ENCODE data around the gene ZC3H10.

ZC3H10 gene

DNA sequence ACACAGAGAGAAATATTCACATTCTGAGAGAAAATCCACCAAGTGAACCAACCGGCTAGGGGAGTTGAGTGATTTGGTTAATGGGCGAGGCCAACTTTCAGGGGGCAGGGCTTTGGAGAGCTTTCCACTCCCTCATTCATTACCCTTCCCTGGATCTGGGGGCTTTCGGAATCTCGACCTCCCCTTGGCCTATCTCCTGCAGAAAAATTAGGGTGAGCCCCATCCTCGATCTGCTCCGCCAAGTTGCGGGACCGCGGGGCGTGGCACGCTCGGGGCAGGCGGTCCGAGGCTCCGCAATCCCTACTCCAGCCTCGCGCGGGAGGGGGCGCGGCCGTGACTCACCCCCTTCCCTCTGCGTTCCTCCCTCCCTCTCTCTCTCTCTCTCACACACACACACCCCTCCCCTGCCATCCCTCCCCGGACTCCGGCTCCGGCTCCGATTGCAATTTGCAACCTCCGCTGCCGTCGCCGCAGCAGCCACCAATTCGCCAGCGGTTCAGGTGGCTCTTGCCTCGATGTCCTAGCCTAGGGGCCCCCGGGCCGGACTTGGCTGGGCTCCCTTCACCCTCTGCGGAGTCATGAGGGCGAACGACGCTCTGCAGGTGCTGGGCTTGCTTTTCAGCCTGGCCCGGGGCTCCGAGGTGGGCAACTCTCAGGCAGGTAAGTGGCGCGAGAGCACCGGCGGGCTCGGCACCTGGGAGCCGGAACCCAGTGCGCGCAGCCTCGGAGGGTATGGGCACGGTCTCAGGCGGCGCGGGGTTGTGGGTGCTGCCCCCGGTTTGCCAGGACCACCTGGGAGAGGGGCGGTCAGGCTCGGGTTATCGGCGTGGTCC is 38.1 kb upstream of the ZC3H10 start, which contains the start of gene ERBB3:
TSS of gene ERBB3 (plus strand) at position 443 of the 833 bp plus-strand sequence. CDS start at position 579, 136 bp downstream.
- peak; percentile 82 for DNase-seq (ENCODE audit: low read depth)
- TF ChIP-seq, protein P1, sequence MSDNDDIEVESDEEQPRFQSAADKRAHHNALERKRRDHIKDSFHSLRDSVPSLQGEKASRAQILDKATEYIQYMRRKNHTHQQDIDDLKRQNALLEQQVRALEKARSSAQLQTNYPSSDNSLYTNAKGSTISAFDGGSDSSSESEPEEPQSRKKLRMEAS (IDR thresholded peaks at IDR 0.05; ENCODE audit: low read depth, low read length), result no peak
- TF ChIP-seq MYC (IDR thresholded peaks at IDR 0.05; ENCODE audit: low read depth, low read length) (no peak), POLR2A (IDR thresholded peaks at IDR 0.05; ENCODE audit: extremely low read depth, insufficient read length) (no peak)
- TF ChIP-seq, protein P2, sequence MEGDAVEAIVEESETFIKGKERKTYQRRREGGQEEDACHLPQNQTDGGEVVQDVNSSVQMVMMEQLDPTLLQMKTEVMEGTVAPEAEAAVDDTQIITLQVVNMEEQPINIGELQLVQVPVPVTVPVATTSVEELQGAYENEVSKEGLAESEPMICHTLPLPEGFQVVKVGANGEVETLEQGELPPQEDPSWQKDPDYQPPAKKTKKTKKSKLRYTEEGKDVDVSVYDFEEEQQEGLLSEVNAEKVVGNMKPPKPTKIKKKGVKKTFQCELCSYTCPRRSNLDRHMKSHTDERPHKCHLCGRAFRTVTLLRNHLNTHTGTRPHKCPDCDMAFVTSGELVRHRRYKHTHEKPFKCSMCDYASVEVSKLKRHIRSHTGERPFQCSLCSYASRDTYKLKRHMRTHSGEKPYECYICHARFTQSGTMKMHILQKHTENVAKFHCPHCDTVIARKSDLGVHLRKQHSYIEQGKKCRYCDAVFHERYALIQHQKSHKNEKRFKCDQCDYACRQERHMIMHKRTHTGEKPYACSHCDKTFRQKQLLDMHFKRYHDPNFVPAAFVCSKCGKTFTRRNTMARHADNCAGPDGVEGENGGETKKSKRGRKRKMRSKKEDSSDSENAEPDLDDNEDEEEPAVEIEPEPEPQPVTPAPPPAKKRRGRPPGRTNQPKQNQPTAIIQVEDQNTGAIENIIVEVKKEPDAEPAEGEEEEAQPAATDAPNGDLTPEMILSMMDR (IDR thresholded peaks at IDR 0.05; ENCODE audit: low read depth, low read length), result no peak
- H3K4me3 ChIP-seq (ENCODE audit: low read depth, low read length), result peak within 1 kb of the TSS; percentile 57

DNA sequence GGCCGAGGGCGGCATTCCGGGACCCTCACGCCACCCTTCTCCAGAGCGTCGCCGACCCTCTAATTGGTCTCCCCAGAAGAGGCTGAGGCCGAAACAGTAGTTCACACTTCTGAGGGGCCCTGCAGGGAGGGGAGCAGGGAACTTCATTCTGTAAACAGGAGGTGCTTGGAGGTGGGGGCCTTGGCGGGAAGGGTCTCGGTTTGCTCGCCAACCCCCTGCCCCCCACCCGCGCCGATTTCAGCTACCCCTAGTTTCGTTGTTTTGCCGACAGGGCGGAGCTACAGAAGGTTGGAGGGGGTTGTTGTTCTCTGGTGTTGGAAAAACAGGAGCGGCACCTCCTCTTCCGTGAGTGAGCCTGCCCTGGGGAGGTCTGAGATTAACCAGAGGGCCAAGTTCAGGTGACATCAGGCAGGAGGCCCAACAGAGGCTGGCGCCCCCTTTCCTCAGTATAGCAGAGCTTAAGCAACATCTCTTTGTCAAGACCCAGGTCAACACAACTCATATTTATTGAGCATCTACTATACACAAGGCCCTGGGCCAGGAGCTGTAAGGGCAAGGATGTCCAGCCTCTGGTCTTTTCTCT is 37.4 kb upstream of the ZC3H10 start:
- TF ChIP-seq POLR2A (IDR thresholded peaks at IDR 0.05; ENCODE audit: extremely low read depth, insufficient read length) (no peak), MYC (IDR thresholded peaks at IDR 0.05; ENCODE audit: low read depth, low read length) (no peak)
- TF ChIP-seq, protein P1 (IDR thresholded peaks at IDR 0.05; ENCODE audit: low read depth, low read length), result no peak
- TF ChIP-seq, protein P2 (IDR thresholded peaks at IDR 0.05; ENCODE audit: low read depth, low read length), result no peak
- DNase-seq (ENCODE audit: low read depth), result no peak
- no peak overlapping the region for H3K4me3 ChIP-seq (ENCODE audit: low read depth, low read length)

DNA sequence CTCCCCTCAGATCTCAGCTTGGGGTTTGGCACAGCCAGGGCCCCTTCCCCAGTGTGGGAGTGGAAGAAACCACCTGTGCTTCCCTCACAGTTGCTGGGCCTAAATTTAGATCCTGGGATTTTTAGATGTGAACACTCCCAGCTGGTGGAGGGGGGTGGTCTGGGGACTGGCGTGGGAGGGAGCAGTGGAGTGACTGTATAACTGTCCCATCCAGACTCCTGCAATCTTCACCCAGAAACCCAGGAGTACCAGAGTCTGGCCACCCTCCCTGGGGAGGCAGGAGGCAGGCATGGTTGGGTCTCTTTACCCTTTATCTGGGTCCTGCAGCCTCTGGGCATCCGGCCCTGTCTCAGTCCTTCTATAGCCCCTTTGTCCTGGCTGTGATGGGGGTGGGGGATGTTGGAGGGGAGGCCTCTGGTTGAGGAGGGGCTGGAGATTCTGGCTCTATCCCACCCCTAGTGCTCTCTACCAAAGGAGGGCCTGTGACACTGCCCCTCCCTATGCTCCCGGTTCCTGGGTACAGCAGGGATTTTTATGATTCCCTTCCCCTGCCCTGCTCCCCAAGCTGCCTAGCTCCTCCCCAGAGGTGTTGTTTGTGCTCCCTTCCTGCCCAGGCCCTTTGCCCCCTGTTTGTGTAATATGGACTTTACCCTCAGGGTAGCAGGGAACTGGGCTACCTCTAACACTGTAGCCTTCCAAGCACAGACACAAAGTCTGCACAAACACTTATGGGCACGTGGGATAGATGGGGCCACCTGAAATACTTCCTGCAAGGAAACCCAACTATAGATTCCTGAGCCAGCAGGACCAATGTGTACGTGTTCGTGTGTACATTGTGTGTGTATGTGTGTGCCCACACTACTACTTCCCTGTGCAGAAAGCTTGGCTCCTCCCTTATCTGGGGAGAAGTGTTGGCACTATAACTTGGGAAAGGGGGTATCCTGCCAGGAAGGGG is 36.4 kb upstream of the ZC3H10 start:
- H3K4me3 ChIP-seq (ENCODE audit: low read depth, low read length), result no peak overlapping the region
- TF ChIP-seq, protein P2 (IDR thresholded peaks at IDR 0.05; ENCODE audit: low read depth, low read length), result no peak
- TF ChIP-seq, protein P1 (IDR thresholded peaks at IDR 0.05; ENCODE audit: low read depth, low read length), result no peak
- TF ChIP-seq MYC (IDR thresholded peaks at IDR 0.05; ENCODE audit: low read depth, low read length), result no peak

DNA sequence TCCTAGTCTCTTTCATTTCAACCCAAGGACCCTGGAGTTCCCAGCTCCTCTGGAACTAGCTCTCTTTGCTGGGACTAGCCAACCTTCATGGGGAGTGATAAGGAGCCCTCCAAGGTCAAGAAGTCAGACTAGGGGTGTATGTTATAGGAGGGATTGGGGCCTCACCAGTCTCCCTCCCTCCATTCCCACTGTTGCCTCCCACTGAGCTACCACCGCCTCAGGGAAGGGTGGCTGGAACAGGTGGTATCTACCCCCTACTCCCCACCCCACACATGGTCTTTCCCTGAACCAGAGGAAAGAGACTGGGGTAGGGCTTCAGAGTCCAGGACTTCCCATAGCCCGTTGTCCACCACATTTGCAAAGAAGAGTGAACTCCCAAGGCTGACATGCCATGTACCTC is 35.7 kb upstream of the ZC3H10 start:
- no peak for DNase-seq (ENCODE audit: low read depth)
- TF ChIP-seq, protein P2 (IDR thresholded peaks at IDR 0.05; ENCODE audit: low read depth, low read length), result no peak
- TF ChIP-seq MYC (IDR thresholded peaks at IDR 0.05; ENCODE audit: low read depth, low read length) (no peak), POLR2A (IDR thresholded peaks at IDR 0.05; ENCODE audit: extremely low read depth, insufficient read length) (no peak)
- TF ChIP-seq, protein P1 (IDR thresholded peaks at IDR 0.05; ENCODE audit: low read depth, low read length), result no peak
- no peak overlapping the region for H3K4me3 ChIP-seq (ENCODE audit: low read depth, low read length)

More for the DNA sequence above, 36.4 kb upstream of the ZC3H10 start:
- DNase-seq (ENCODE audit: low read depth), result no peak

DNA sequence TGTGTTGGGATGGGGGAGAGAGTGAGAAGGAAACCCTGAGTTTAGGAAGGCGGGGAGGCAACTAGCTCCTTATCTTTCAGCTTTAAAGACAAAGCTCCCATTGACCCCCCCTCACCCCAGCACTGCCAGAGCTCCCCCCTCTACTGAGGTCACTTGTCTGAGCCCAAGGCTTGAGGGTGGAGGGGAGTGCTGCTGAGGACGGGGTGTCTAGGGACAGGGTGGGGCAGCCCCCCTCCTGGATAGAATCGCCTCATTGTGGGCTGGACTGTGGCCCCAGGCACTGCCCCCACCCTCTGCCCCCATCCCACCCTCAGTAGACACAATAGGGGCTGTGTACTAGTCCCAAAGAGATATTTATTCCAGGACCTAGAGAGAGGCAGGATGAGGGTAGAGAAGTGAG is 35.1 kb upstream of the ZC3H10 start:
- no peak overlapping the region for H3K4me3 ChIP-seq (ENCODE audit: low read depth, low read length)
- no peak for DNase-seq (ENCODE audit: low read depth)
- TF ChIP-seq, protein P2 (IDR thresholded peaks at IDR 0.05; ENCODE audit: low read depth, low read length), result no peak
- TF ChIP-seq, protein P1 (IDR thresholded peaks at IDR 0.05; ENCODE audit: low read depth, low read length), result no peak
- TF ChIP-seq POLR2A (IDR thresholded peaks at IDR 0.05; ENCODE audit: extremely low read depth, insufficient read length) (no peak), MYC (IDR thresholded peaks at IDR 0.05; ENCODE audit: low read depth, low read length) (no peak)

Measured in NB4 (cell line).